Stimulated activated CD4-positive, alpha-beta T cell treated with anti-CD3 and anti-CD28 coated beads, Interleukin-12 subunit alpha, Interleukin-12 subunit beta, amount 100 ng/mL, for 4 hours (primary cell): ENCODE data around the gene DNAJC17.

Experiments used
- DNase-seq: peaks from one replicate; pipeline ENCODE4 v3.0.0-alpha.2; 2020

DNAJC17 gene

DNA sequence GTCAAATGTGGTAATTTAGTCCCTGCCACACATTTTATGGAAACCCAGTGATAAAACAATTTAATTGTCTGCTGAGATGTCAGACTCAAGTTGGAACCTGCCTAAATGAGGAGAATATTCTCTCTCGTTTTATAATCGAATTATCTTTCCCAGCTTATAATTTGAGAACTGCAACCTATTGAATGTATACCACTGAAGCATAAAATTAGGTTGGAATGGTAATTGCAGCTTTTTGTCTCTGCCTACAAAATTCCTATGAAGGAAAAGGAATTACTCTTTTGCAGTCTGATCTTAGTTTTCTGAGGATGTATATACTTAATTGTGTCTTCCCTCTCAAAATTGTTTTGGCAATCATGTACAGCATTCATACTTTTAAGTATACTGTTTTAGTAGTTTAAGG, 83.4 kb downstream of the DNAJC17 start:
- no peak for DNase-seq

DNA sequence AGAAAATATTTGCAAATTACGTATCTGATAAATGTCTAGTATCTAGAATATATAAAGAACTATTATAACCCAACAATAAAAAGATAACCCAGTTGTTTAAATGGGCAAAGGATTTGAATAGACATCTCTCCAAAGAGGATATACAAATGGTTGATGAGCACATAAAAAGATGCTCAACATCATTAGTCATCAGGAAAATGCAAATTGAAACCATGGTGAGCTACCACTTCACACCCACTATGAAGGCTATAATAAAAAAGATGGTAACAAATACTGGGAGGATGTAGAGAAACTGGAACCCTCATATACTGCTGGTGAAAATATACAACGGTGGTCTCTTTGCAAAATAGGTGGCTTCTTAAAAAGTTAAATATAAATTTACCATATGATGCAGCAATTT, 84.3 kb downstream of the DNAJC17 start:
- DNase-seq = no peak

DNA sequence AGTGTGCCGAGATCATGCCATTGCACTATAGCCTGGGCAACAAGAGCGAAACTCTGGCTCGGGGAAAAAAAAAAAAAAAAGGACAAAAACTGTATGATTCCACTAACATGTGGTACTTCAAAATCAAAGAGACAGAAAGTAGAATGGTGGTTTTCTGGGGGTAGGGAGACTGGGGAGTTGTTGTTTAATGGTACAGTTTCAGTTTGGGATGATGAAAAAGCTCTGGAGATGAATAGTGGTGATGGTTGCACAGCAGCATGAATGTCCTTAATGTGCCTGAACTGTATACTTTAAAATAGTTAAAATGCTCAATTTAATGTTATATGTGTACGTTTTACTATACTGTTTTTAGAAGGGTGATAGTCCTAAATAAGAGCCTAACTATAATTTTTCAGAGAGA, 84.9 kb downstream of the DNAJC17 start:
- DNase-seq = no peak

GRCh38 chr15:40721701-40722100, 85.6 kb downstream of the DNAJC17 start:
- no peak for DNase-seq

GRCh38 chr15:40716165-40716564, 91.1 kb downstream of the DNAJC17 start:
- no peak for DNase-seq
